Mesenteric fat pad (tissue), 1 donor: ENCODE data around the gene TMEM91. TPM values are rescaled to one million over a fixed set of nuclear protein-coding genes. Genes with fewer than 3 reads are reported as not detected.

Experiments
- DNase-seq: peaks from one replicate; pipeline ENCODE4 v3.0.0-alpha.2; 2020; ENCODE audit warnings: low spot score
- total RNA-seq: library from RNA; stranded (reverse); fragmentation: NEBNext Ultra II Directional; extraction: Animal tissue kit (Norgen Biotek cat#: 25700); gene quantifications from one replicate; pipeline ENCODE4 v1.2.1, GENCODE V29; 2021
- donor health status: DM: yes; HTN: yes; CAD: no.

TMEM91 gene
- total RNA-seq, 1 donor from 2014 or later = 10.0 TPM

DNA sequence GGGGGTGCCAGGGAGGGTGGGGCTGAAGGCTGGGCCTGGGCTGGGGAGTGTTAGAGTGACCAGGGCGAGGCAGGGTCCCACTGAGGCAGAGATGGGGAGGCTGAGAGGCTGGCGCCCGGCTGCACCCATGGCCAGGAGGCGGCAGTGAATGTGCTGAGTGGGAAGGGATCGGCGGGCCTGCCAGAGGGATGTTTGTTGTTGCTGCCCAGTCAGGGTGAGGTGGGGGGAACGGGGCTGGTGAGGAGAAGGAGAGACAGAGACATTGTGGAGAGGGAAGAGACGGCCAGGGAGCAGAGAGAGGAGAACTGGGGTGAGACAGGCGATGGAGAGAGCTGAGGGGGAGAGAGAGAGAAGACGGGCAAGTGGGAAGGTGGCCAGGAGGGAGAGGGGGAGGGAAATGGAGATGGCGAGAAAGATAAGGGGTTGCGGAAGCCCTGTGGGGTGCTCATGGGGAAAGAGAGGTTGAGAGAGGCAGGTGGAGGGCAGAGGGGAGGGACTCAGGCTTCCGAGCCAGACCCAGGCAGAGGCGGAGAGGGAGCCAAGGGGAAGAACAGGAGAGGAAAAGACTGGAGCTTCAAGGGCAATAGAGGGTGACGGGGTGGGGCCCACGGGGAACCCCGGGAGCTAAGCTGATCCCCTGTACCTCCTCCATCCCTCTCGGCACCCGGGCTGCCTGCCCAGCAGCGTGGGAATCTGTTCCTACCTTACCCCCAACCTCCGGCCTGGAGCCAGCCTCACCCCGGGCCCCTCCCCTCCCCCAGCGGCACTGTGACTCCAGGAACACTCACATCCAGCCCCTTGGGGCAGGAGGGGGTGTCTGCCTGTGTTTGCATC, 51.5 kb downstream of the TMEM91 start:
- DNase-seq = no peak

DNA sequence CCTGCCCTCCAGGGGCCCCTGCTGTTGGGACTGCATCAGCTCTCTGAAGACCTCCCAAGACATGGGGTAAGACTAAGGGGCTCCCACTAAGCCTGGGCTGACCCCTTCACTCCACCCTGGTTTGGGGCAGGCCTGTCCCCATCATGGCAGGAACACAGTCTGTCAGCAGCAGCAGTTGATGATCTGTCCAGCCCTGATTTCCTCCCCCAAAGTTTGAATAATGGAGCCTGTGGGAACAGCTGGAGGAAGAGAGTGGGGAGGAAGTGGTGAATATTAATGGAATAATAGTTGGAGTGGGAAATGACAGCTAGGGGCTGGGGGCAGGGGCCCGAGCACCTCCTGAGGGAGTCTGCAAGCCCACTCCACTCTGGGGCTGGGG, 52.1 kb downstream of the TMEM91 start:
- DNase-seq = no peak

DNA sequence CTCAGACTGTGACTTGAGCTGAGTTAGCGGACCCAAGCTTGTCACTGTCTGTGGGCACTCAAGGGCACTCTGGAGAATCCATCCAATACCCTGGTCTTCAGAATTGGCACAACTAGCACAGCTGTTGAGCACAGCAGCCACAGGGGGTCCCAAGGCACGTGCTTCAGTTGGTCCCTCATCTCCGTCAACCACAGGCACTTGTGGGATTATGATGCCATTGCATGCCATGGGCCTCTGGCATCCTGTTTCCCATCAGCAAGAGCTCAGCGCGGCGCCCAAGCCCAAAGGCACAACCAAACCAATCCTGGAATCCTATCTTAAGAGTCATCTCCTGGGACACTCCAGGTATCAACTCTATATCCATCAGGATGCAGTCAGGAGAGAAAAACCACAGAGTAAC, 54.6 kb downstream of the TMEM91 start:
- no peak for DNase-seq

- DNase-seq = no peak
Measured at GRCh38 chr19:41431426-41432386, 55.4 kb downstream of the TMEM91 start.

DNA sequence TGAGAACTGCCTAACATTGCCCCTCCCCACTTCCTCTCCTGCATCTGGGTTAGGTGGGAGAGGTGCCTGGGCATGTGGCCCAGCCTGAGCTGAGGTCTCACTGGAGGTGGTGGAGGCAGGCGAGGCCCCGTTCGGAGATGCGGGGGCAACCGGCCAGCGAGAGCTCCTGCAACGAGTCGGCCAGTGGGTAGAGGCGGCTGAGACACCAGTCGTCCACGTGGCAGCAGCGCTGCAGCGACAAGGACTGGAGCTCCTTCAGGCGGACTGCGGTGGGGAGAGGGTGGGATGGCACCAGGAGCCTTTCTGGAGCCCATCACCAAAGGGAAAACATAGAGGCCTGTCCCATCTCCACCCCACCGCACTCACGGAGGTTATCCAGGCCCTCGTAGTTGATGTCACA, 56.8 kb downstream of the TMEM91 start:
- no peak for DNase-seq

Other genes with a start within 250 kb of the TMEM91 start
- 2.2 TPM for gene CYP2S1, start 183.3 kb upstream of the TMEM91 start, total RNA-seq
- gene AXL, start 157.3 kb upstream of the TMEM91 start, total RNA-seq = 61.1 TPM
- gene HNRNPUL1, start 112.2 kb upstream of the TMEM91 start, total RNA-seq = 143 TPM
- 20.5 TPM for gene CCDC97, start 66.4 kb upstream of the TMEM91 start, total RNA-seq
- gene TGFB1, start 22.6 kb upstream of the TMEM91 start, total RNA-seq = 54.3 TPM
- 3.5 TPM for gene B9D2, start 12.4 kb upstream of the TMEM91 start, total RNA-seq
- gene EXOSC5, start 20.8 kb downstream of the TMEM91 start, total RNA-seq = 9.6 TPM
- 5.7 TPM for gene BCKDHA, start 21.3 kb downstream of the TMEM91 start, total RNA-seq
- 8.1 TPM for gene B3GNT8, start 50.8 kb downstream of the TMEM91 start, total RNA-seq
- 33.0 TPM for gene DMAC2, start 63.4 kb downstream of the TMEM91 start, total RNA-seq
- not detected for gene ERICH4, start 66.6 kb downstream of the TMEM91 start, total RNA-seq
- gene CEACAM21, start 199.6 kb downstream of the TMEM91 start, total RNA-seq = 2.1 TPM